GM12878 (cell line): ENCODE results near the gene CAPNS1. TPM values are rescaled to one million over a fixed set of nuclear protein-coding genes. Genes with fewer than 3 reads are reported as not detected.
"Not testable (repeated sequence)": the region's sequence is repeated elsewhere in the genome, so short reads cannot be mapped to it uniquely, and the experiment has no call there.

Experiments
- ATAC-seq: fragments of 200-7000 bp; cut with Tn5 transposase; 3 replicates; pipeline ENCODE4 v1.9.1; 2020; ENCODE audit warnings: mild to moderate bottlenecking, moderate library complexity
- BruUV-seq: library from RNA; stranded (reverse); fragments of 400-500 nt; replicated peaks from 2 replicates; lab custom pipeline; 2021; lab: Mats Ljungman, UMichigan
- CTCF ChIA-PET: fragments of 300-600 bp; sonication (Branson Sonifier 250); formaldehyde crosslinking; extraction: SDS; loops from one replicate; lab custom pipeline; 2021; ENCODE audit warnings: inconsistent platforms; lab: Yijun Ruan, JAX
- POLR2A ChIA-PET: fragments of 350-600 bp; formaldehyde crosslinking; extraction: SDS; loops from one replicate; lab custom pipeline; 2021; ENCODE audit warnings: inconsistent platforms; lab: Charles Lee
- RAD21 ChIA-PET: fragments of 300-600 bp; sonication (Branson Sonifier 250); formaldehyde crosslinking; loops from one replicate; lab custom pipeline; 2023; ENCODE audit warnings: antibody characterized with exemption; ENCODE audit not compliant: unreplicated experiment; lab: Charles Lee
- SMC1A ChIA-PET: fragments of 300-600 bp; sonication (Branson Sonifier 250); formaldehyde crosslinking; loops from one replicate; lab custom pipeline; 2023; ENCODE audit not compliant: unreplicated experiment, uncharacterized antibody; lab: Charles Lee
- DNase-seq: peaks from one replicate; pipeline ENCODE4 v3.0.0-alpha.2; 2011; ENCODE audit warnings: low read depth, low spot score
- FAIRE-seq: peaks from 3 replicates; lab custom pipeline; 2011; peaks lifted over from hg19 to GRCh38; lab: Jason Lieb, UNC
- H2AFZ ChIP-seq: 2 replicates; pipeline ENCODE4 v1.6.0; 2011; ENCODE audit warnings: low read depth, low read length, control low read depth; ENCODE audit not compliant: control insufficient read depth
- H3K27ac ChIP-seq: 2 replicates; pipeline ENCODE4 v1.5.1; 2011; ENCODE audit warnings: control low read depth; ENCODE audit not compliant: control insufficient read depth, insufficient read depth
- H3K27me3 ChIP-seq, 2 experiments: replicated peaks in 1 of 2; 2 replicates each; pipeline versions ENCODE4 v1.6.0 to v1.6.1; 2011; ENCODE audit warnings: low read length in 1 of 2; ENCODE audit not compliant: control insufficient read depth in 2 of 2, insufficient read depth in 2 of 2
- H3K36me3 ChIP-seq, 2 experiments: 2 replicates each; pipeline ENCODE4 v1.5.1; 2011; ENCODE audit warnings: low read length in 1 of 2; ENCODE audit not compliant: control insufficient read depth in 2 of 2, insufficient read depth in 2 of 2
- H3K4me1 ChIP-seq: 2 replicates; pipeline ENCODE4 v1.6.1; 2011; ENCODE audit warnings: mild to moderate bottlenecking, low read length, moderate library complexity, mixed read lengths; ENCODE audit not compliant: control insufficient read depth, insufficient read depth
- H3K4me2 ChIP-seq: 2 replicates; pipeline ENCODE4 v1.6.0; 2011; ENCODE audit warnings: control low read depth; ENCODE audit not compliant: control insufficient read depth, insufficient read depth
- H3K4me3 ChIP-seq: fragments of 200-600 bp; sonication (generic); 2 replicates; pipeline ENCODE4 v1.5.1; 2016
- H3K79me2 ChIP-seq: 2 replicates; pipeline ENCODE4 v1.6.0; 2011; ENCODE audit warnings: low read length; ENCODE audit not compliant: control insufficient read depth, insufficient read depth
- H3K9ac ChIP-seq: 2 replicates; pipeline ENCODE4 v1.8.0; 2011; ENCODE audit warnings: low read length, control low read depth, mixed read lengths; ENCODE audit not compliant: control insufficient read depth, insufficient read depth
- H3K9me3 ChIP-seq: replicated peaks from 3 replicates; pipeline ENCODE4 v1.5.1; 2011; ENCODE audit warnings: mild to moderate bottlenecking, low read length; ENCODE audit not compliant: control insufficient read depth, insufficient read depth
- H4K20me1 ChIP-seq: 2 replicates; pipeline ENCODE4 v1.6.0; 2011; ENCODE audit not compliant: control insufficient read depth, insufficient read depth
- BMI1 ChIP-seq: fragments of 450-650 bp; IDR thresholded peaks from 2 replicates; pipeline ENCODE4 v1.6.1; 2016; ENCODE audit warnings: mild to moderate bottlenecking, moderate library complexity, borderline replicate concordance
- ZNF24 ChIP-seq: fragments of 450-650 bp; IDR thresholded peaks from 2 replicates; pipeline ENCODE4 v1.6.1; 2017; ENCODE audit warnings: antibody characterized with exemption, mild to moderate bottlenecking
- WGBS: methylation state at CpG from one replicate; pipeline ENCODE4 v1.1.6; 2016; ENCODE audit warnings: low lambda C conversion rate; ENCODE audit not compliant: insufficient replicate concordance, insufficient coverage; ENCODE audit errors: missing lambda C conversion rate; 5-methylcytosine and 5-hydroxymethylcytosine counted together
- in situ Hi-C: fragments of 300-500 bp; cut with MboI; formaldehyde crosslinking; loops from 9 replicates; pipeline ENCODE4 v1.14.3; 2018; ENCODE audit warnings: mixed read lengths
- intact Hi-C: fragments of 100-400 bp; cut with micrococcal nuclease; formaldehyde crosslinking; loops from one replicate; pipeline ENCODE4 v1.14.2; 2022; ENCODE audit not compliant: unreplicated experiment
- polyA plus RNA-seq, 11 experiments: library from polyadenylated mRNA; depleted of rRNA in 4 of 11; unstranded in 6 of 11; stranded (reverse) in 5 of 11; fragments of >200 nt; fragmentation: Nextera tagmentation in 4 of 11; fragmentation: Illumina TruSeq in 1 of 11; extraction: Ambion mirVana in 4 of 11; extraction: Trizol in 1 of 11; gene quantifications; 1 replicate in 1 of 11; 2 replicates in 10 of 11; pipeline versions ENCODE4 v1.2.1 to v1.2.3, GENCODE V29; 2011 to 2016; ENCODE audit warnings: inconsistent platforms in 2 of 11, missing spikeins in 2 of 11, low read depth in 1 of 11
- total RNA-seq, 4 experiments: library from RNA; depleted of rRNA in 3 of 4; stranded (reverse); fragments of >200 nt in 3 of 4; fragmentation: Illumina TruSeq in 1 of 4; extraction: Trizol in 1 of 4; gene quantifications; 2 replicates each; pipeline versions ENCODE4 v1.2.1 to v1.2.3, GENCODE V29; 2013 to 2021
- TF ChIP-seq, protein P1 (sequence below): fragments of 450-650 bp; IDR thresholded peaks from 2 replicates; pipeline ENCODE4 v1.6.1; 2017; ENCODE audit warnings: mild to moderate bottlenecking, moderate library complexity
- TF ChIP-seq, protein P2 (sequence below): fragments of 450-650 bp; IDR thresholded peaks from 2 replicates; pipeline ENCODE4 v1.6.1; 2017; ENCODE audit warnings: mild to moderate bottlenecking, moderate library complexity

CAPNS1 gene
- total and polyA plus RNA-seq, 10 of the 15 experiments (the other 5 are each of a cell fraction or from before 2014, with no cell fraction given): 96.9 to 562 (median 245) TPM

- CTCF ChIA-PET: interaction anchor here (1.1 kb wide), 2 partner anchors 17 to 68 kb away, joined by 3 read pairs; partner anchors contain the start of gene OVOL3
- H3K9ac ChIP-seq, ATAC-seq, SMC1A ChIA-PET, H3K4me2 ChIP-seq, H4K20me1 ChIP-seq, in situ Hi-C loops, H3K9me3 ChIP-seq, H3K36me3 ChIP-seq, FAIRE-seq, BruUV-seq, intact Hi-C loops, H2AFZ ChIP-seq, H3K79me2 ChIP-seq, POLR2A ChIA-PET, H3K4me1 ChIP-seq, H3K27me3 ChIP-seq, RAD21 ChIA-PET, DNase-seq, H3K4me3 ChIP-seq, H3K27ac ChIP-seq: not testable (repeated sequence)
- 49% methylated on average over 2 of the region's 2 CpGs for WGBS
Observed at GRCh38 chr19:36179077-36179476, 39.2 kb downstream of the CAPNS1 start.

- ChIA-PET CTCF (no interaction called here), RAD21 (no interaction called here), SMC1A (no interaction called here), POLR2A (no interaction called here)
- Histone ChIP-seq H3K4me3 (no peak overlapping the region), H3K36me3 (peaks cover 0 to 3% of the 10 kb centered on the region in 2 experiments; a peak in 1 of 4 replicates), H2AFZ (no peak overlapping the region), H3K9ac (no peak overlapping the region), H3K27me3 (no peaks in the 10 kb centered on the region), H3K27ac (no peak overlapping the region), H3K4me1 (no peaks in the 10 kb centered on the region), H4K20me1 (no peaks in the 10 kb centered on the region), H3K4me2 (no peak overlapping the region), H3K9me3 (no peaks in the 10 kb centered on the region), H3K79me2 (no peaks in the 10 kb centered on the region)
- FAIRE-seq (no peak), DNase-seq (no peak), ATAC-seq (no peak)
- 92% methylated on average over 17 of the region's 17 CpGs for WGBS
- in situ Hi-C loops (no loop called here), intact Hi-C loops (no loop called here)
- BruUV-seq: no TSS peak
- TF ChIP-seq ZNF24 (peak; percentile 88), BMI1 (no peak)
- TF ChIP-seq, protein P1, sequence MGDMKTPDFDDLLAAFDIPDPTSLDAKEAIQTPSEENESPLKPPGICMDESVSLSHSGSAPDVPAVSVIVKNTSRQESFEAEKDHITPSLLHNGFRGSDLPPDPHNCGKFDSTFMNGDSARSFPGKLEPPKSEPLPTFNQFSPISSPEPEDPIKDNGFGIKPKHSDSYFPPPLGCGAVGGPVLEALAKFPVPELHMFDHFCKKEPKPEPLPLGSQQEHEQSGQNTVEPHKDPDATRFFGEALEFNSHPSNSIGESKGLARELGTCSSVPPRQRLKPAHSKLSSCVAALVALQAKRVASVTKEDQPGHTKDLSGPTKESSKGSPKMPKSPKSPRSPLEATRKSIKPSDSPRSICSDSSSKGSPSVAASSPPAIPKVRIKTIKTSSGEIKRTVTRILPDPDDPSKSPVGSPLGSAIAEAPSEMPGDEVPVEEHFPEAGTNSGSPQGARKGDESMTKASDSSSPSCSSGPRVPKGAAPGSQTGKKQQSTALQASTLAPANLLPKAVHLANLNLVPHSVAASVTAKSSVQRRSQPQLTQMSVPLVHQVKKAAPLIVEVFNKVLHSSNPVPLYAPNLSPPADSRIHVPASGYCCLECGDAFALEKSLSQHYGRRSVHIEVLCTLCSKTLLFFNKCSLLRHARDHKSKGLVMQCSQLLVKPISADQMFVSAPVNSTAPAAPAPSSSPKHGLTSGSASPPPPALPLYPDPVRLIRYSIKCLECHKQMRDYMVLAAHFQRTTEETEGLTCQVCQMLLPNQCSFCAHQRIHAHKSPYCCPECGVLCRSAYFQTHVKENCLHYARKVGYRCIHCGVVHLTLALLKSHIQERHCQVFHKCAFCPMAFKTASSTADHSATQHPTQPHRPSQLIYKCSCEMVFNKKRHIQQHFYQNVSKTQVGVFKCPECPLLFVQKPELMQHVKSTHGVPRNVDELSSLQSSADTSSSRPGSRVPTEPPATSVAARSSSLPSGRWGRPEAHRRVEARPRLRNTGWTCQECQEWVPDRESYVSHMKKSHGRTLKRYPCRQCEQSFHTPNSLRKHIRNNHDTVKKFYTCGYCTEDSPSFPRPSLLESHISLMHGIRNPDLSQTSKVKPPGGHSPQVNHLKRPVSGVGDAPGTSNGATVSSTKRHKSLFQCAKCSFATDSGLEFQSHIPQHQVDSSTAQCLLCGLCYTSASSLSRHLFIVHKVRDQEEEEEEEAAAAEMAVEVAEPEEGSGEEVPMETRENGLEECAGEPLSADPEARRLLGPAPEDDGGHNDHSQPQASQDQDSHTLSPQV: peak; percentile 97
- TF ChIP-seq, protein P2, sequence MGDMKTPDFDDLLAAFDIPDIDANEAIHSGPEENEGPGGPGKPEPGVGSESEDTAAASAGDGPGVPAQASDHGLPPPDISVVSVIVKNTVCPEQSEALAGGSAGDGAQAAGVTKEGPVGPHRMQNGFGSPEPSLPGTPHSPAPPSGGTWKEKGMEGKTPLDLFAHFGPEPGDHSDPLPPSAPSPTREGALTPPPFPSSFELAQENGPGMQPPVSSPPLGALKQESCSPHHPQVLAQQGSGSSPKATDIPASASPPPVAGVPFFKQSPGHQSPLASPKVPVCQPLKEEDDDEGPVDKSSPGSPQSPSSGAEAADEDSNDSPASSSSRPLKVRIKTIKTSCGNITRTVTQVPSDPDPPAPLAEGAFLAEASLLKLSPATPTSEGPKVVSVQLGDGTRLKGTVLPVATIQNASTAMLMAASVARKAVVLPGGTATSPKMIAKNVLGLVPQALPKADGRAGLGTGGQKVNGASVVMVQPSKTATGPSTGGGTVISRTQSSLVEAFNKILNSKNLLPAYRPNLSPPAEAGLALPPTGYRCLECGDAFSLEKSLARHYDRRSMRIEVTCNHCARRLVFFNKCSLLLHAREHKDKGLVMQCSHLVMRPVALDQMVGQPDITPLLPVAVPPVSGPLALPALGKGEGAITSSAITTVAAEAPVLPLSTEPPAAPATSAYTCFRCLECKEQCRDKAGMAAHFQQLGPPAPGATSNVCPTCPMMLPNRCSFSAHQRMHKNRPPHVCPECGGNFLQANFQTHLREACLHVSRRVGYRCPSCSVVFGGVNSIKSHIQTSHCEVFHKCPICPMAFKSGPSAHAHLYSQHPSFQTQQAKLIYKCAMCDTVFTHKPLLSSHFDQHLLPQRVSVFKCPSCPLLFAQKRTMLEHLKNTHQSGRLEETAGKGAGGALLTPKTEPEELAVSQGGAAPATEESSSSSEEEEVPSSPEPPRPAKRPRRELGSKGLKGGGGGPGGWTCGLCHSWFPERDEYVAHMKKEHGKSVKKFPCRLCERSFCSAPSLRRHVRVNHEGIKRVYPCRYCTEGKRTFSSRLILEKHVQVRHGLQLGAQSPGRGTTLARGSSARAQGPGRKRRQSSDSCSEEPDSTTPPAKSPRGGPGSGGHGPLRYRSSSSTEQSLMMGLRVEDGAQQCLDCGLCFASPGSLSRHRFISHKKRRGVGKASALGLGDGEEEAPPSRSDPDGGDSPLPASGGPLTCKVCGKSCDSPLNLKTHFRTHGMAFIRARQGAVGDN: peak; percentile 94
Observed at GRCh38 chr19:36182612-36183244, 42.9 kb downstream of the CAPNS1 start.
